GM23338 (cell line): ENCODE data around the gene THNSL1. TPM values are rescaled to one million over a fixed set of nuclear protein-coding genes. Genes with fewer than 3 reads are reported as not detected.

Source experiments
- ATAC-seq: fragments of 200-7000 bp; cut with Tn5 transposase; 3 replicates; pipeline ENCODE4 v1.9.1; 2020
- DNase-seq: peaks from one replicate; pipeline ENCODE4 v3.0.0-alpha.2; 2015; ENCODE audit warnings: low spot score
- H2AFZ ChIP-seq: fragments of 200-600 bp; sonication (generic); 2 replicates; pipeline ENCODE4 v1.8.0; 2016; ENCODE audit warnings: antibody characterized with exemption, mild to moderate bottlenecking, moderate library complexity
- H3F3A ChIP-seq: fragments of 200-600 bp; sonication (generic); replicated peaks from 2 replicates; pipeline ENCODE4 v1.8.0; 2017; ENCODE audit warnings: antibody characterized with exemption, mixed run types, low read depth
- H3K27ac ChIP-seq: fragments of 200-600 bp; sonication (generic); 2 replicates; pipeline ENCODE4 v1.6.1; 2016; ENCODE audit warnings: low read depth
- H3K27me3 ChIP-seq: fragments of 200-600 bp; sonication (generic); 2 replicates; pipeline ENCODE4 v1.8.0; 2016; ENCODE audit warnings: mild to moderate bottlenecking, mixed run types, moderate library complexity; ENCODE audit not compliant: insufficient read depth
- H3K36me3 ChIP-seq: fragments of 200-600 bp; sonication (generic); 2 replicates; pipeline ENCODE4 v1.8.0; 2016; ENCODE audit warnings: mild to moderate bottlenecking; ENCODE audit not compliant: insufficient read depth
- H3K4me1 ChIP-seq: fragments of 200-600 bp; sonication (generic); 2 replicates; pipeline ENCODE4 v1.8.0; 2016; ENCODE audit warnings: mild to moderate bottlenecking, moderate library complexity; ENCODE audit not compliant: insufficient read depth
- H3K4me2 ChIP-seq: fragments of 200-600 bp; sonication (generic); 2 replicates; pipeline ENCODE4 v1.7.1; 2017; ENCODE audit warnings: mixed run types
- H3K4me3 ChIP-seq: fragments of 200-600 bp; sonication (generic); 2 replicates; pipeline ENCODE4 v1.6.1; 2016; ENCODE audit warnings: mixed run types
- H3K79me2 ChIP-seq: fragments of 200-600 bp; sonication (generic); replicated peaks from 2 replicates; pipeline ENCODE4 v1.8.0; 2017; ENCODE audit warnings: mild to moderate bottlenecking; ENCODE audit not compliant: insufficient read depth
- H3K9me2 ChIP-seq: fragments of 200-600 bp; sonication (generic); 2 replicates; pipeline ENCODE4 v1.8.0; 2017; ENCODE audit not compliant: insufficient read depth
- H4K20me1 ChIP-seq: fragments of 200-600 bp; sonication (generic); replicated peaks from 2 replicates; pipeline ENCODE4 v1.8.0; 2017; ENCODE audit warnings: mild to moderate bottlenecking; ENCODE audit not compliant: insufficient read depth
- H3K27ac Mint-ChIP-seq: 2 replicates; pipeline ENCODE4 v1.8.0; 2020; ENCODE audit warnings: inconsistent platforms, mild to moderate bottlenecking, moderate library complexity, mixed read lengths
- H3K27me3 Mint-ChIP-seq: 3 replicates; pipeline ENCODE4 v1.8.0; 2022; ENCODE audit warnings: low read depth, mild to moderate bottlenecking, moderate library complexity, mixed read lengths, inconsistent platforms; ENCODE audit not compliant: insufficient read depth, poor library complexity
- H3K36me3 Mint-ChIP-seq: 3 replicates; pipeline ENCODE4 v1.8.0; 2021; ENCODE audit warnings: low read depth, mild to moderate bottlenecking, inconsistent platforms, moderate library complexity, mixed read lengths
- H3K4me1 Mint-ChIP-seq: 3 replicates; pipeline ENCODE4 v1.8.0; 2020; ENCODE audit warnings: mild to moderate bottlenecking, inconsistent platforms, mixed read lengths
- H3K4me3 Mint-ChIP-seq: 3 replicates; pipeline ENCODE4 v1.8.0; 2021; ENCODE audit warnings: moderate library complexity, mild to moderate bottlenecking, inconsistent platforms, mixed read lengths
- H3K9me3 Mint-ChIP-seq: 3 replicates; pipeline ENCODE4 v1.8.0; 2020; ENCODE audit warnings: moderate library complexity, mild to moderate bottlenecking, inconsistent platforms, mixed read lengths
- CREB1 ChIP-seq: fragments of 250-450 bp; sonication (Bioruptor Pico); IDR thresholded peaks from 2 replicates; pipeline ENCODE4 v1.5.0; 2020; ENCODE audit warnings: low read depth, mild to moderate bottlenecking, moderate library complexity
- EZH2 ChIP-seq: fragments of 200-600 bp; sonication (generic); IDR thresholded peaks from one replicate; pipeline ENCODE4 v1.8.0; 2017; ENCODE audit warnings: antibody characterized with exemption, mild to moderate bottlenecking, low read depth; ENCODE audit not compliant: unreplicated experiment
- EZH2phosphoT487 ChIP-seq: fragments of 200-600 bp; sonication (generic); IDR thresholded peaks from one replicate; pipeline ENCODE4 v1.8.1; 2018; ENCODE audit warnings: antibody characterized with exemption; ENCODE audit not compliant: unreplicated experiment
- JUNB ChIP-seq: IDR thresholded peaks from one replicate; pipeline ENCODE4 v1.6.1; 2016; ENCODE audit warnings: antibody characterized with exemption; ENCODE audit not compliant: unreplicated experiment
- POLR2AphosphoS5 ChIP-seq: IDR thresholded peaks from 2 replicates; pipeline ENCODE4 v1.6.1; 2016; ENCODE audit warnings: antibody characterized with exemption, low read depth
- STAT1 ChIP-seq: IDR thresholded peaks from one replicate; pipeline ENCODE4 v1.6.1; 2016; ENCODE audit warnings: antibody characterized with exemption; ENCODE audit not compliant: unreplicated experiment
- ZNF114 ChIP-seq: fragments of 250-450 bp; sonication (Bioruptor Pico); IDR thresholded peaks from 2 replicates; pipeline ENCODE4 v1.5.0; 2020; ENCODE audit warnings: mild to moderate bottlenecking, moderate library complexity
- ZNF331 ChIP-seq: fragments of 250-450 bp; sonication (Bioruptor Pico); IDR thresholded peaks from 2 replicates; pipeline ENCODE4 v1.5.0; 2020; ENCODE audit warnings: low read depth, mild to moderate bottlenecking, moderate library complexity
- polyA plus RNA-seq: library from polyadenylated mRNA; unstranded; fragments of >200 nt; fragmentation: Nextera tagmentation; extraction: Ambion mirVana; gene quantifications from 2 replicates; pipeline ENCODE4 v1.2.1, GENCODE V29; 2016
- total RNA-seq: library from RNA; depleted of rRNA; stranded (reverse); fragments of >200 nt; shearing (Covaris generic); gene quantifications from 2 replicates; pipeline ENCODE4 v1.2.3, GENCODE V29; 2014
- TF ChIP-seq, protein P1 (sequence below): fragments of 250-450 bp; sonication (Bioruptor Pico); IDR thresholded peaks from 2 replicates; pipeline ENCODE4 v1.5.0; 2020; ENCODE audit warnings: mild to moderate bottlenecking, moderate library complexity
- TF ChIP-seq, protein P2 (sequence below): IDR thresholded peaks from 2 replicates; pipeline ENCODE4 v1.6.1; 2016; ENCODE audit warnings: antibody characterized with exemption
- TF ChIP-seq, protein P3 (sequence below): IDR thresholded peaks from one replicate; pipeline ENCODE4 v1.6.1; 2018; ENCODE audit warnings: antibody characterized with exemption; ENCODE audit not compliant: unreplicated experiment
- TF ChIP-seq, protein P4 (sequence below), 2 experiments: fragments of 200-600 bp in 1 of 2; sonication (generic) in 1 of 2; conservative IDR thresholded peaks; 2 replicates each; pipeline versions ENCODE4 v1.5.1 to v1.6.1; 2016 to 2017; ENCODE audit warnings: antibody characterized with exemption in 2 of 2, low read depth in 2 of 2, mild to moderate bottlenecking in 2 of 2, moderate library complexity in 1 of 2

THNSL1 gene
- total and polyA plus RNA-seq, 2 experiments from 2014 or later = 2.6 to 5.8 TPM

DNA sequence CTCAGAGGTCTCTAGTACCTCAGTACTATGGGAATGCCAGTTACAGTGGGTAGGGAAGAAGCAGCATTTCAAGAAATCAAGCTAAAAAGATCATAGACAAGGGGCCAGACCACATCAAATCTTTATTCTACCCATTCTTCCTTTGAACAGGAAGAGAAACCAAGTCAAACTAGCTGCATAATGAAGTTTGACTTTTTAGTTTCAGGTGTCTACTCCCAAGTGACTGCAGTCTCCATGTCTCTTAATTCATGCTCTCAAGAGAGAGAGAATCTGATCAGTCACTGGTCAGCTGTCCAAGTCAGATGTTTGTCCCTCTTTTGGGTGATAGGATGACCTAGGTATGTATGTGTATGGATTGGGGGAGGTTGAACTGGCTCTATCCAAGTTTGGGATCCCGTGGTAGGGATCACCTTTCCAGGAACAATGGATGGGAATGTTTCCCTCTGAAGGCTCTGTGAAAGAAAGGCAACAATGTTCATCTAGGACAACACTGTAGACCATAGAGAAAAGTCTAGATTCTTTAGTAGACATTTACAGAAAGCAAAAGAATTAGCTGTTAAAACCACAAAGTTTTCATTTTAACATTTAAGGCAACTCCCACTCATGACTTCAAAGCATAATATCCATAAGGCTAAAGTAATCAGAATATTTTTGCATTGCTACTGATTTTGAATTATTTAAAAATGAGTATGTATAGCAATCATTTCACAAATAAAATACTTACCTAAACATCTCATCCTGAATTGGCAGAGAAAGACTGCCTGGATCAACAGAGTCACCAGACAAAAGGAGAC is 33.9 kb upstream of the THNSL1 start (continued):
- TF ChIP-seq, protein P1, sequence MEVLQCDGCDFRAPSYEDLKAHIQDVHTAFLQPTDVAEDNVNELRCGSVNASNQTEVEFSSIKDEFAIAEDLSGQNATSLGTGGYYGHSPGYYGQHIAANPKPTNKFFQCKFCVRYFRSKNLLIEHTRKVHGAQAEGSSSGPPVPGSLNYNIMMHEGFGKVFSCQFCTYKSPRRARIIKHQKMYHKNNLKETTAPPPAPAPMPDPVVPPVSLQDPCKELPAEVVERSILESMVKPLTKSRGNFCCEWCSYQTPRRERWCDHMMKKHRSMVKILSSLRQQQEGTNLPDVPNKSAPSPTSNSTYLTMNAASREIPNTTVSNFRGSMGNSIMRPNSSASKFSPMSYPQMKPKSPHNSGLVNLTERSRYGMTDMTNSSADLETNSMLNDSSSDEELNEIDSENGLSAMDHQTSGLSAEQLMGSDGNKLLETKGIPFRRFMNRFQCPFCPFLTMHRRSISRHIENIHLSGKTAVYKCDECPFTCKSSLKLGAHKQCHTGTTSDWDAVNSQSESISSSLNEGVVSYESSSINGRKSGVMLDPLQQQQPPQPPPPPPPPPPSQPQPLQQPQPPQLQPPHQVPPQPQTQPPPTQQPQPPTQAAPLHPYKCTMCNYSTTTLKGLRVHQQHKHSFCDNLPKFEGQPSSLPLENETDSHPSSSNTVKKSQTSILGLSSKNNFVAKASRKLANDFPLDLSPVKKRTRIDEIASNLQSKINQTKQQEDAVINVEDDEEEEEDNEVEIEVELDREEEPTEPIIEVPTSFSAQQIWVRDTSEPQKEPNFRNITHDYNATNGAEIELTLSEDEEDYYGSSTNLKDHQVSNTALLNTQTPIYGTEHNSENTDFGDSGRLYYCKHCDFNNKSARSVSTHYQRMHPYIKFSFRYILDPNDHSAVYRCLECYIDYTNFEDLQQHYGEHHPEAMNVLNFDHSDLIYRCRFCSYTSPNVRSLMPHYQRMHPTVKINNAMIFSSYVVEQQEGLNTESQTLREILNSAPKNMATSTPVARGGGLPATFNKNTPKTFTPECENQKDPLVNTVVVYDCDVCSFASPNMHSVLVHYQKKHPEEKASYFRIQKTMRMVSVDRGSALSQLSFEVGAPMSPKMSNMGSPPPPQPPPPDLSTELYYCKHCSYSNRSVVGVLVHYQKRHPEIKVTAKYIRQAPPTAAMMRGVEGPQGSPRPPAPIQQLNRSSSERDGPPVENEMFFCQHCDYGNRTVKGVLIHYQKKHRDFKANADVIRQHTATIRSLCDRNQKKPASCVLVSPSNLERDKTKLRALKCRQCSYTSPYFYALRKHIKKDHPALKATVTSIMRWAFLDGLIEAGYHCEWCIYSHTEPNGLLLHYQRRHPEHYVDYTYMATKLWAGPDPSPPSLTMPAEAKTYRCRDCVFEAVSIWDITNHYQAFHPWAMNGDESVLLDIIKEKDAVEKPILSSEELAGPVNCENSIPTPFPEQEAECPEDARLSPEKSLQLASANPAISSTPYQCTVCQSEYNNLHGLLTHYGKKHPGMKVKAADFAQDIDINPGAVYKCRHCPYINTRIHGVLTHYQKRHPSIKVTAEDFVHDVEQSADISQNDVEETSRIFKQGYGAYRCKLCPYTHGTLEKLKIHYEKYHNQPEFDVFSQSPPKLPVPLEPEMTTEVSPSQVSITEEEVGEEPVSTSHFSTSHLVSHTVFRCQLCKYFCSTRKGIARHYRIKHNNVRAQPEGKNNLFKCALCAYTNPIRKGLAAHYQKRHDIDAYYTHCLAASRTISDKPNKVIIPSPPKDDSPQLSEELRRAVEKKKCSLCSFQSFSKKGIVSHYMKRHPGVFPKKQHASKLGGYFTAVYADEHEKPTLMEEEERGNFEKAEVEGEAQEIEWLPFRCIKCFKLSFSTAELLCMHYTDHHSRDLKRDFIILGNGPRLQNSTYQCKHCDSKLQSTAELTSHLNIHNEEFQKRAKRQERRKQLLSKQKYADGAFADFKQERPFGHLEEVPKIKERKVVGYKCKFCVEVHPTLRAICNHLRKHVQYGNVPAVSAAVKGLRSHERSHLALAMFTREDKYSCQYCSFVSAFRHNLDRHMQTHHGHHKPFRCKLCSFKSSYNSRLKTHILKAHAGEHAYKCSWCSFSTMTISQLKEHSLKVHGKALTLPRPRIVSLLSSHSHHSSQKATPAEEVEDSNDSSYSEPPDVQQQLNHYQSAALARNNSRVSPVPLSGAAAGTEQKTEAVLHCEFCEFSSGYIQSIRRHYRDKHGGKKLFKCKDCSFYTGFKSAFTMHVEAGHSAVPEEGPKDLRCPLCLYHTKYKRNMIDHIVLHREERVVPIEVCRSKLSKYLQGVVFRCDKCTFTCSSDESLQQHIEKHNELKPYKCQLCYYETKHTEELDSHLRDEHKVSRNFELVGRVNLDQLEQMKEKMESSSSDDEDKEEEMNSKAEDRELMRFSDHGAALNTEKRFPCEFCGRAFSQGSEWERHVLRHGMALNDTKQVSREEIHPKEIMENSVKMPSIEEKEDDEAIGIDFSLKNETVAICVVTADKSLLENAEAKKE (CRISPR knock-in tag) = no peak
- no peak for TF ChIP-seq JUNB

DNA sequence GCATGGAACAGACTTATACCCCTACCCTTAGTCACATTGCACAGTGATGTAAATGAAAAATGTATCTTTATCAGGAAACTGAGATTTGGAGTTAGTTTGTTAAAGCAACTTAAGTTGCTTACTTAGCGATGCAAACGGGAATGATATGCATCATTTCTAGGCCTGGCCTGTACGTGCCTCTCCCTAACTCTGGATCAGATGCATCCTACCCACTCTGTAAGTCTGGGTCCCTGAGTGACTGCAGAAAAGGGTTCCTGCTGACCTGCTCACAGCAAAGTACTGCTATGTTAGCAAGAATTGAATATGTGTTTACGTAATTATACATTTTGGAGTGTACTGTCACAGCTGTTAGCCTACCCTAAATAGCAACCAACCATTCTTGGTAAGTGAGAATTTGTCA is 33.3 kb upstream of the THNSL1 start:
- H3K9me2 ChIP-seq = peaks cover 8% of the 10 kb centered on the region; the same call in 1 of the 2 replicates
- H3K4me1 ChIP-seq = no peaks in the 10 kb centered on the region
- DNase-seq (no peak), ATAC-seq (no peak)
- H3K36me3 Mint-ChIP-seq = no peaks in the 10 kb centered on the region
- H4K20me1 ChIP-seq = no peaks in the 10 kb centered on the region
- no peaks in the 10 kb centered on the region for H3K79me2 ChIP-seq
- no peak overlapping the region for H3K27ac Mint-ChIP-seq
- H2AFZ ChIP-seq = no peak overlapping the region
- peaks cover 3% of the 10 kb centered on the region; the same call in 2 of the 3 replicates for H3K4me1 Mint-ChIP-seq
- peaks cover 2% of the 10 kb centered on the region for H3K27me3 Mint-ChIP-seq
- no peak overlapping the region for H3K4me2 ChIP-seq
- no peaks in the 10 kb centered on the region for H3K36me3 ChIP-seq
- no peaks in the 10 kb centered on the region; the same call in 2 of the 3 replicates for H3K9me3 Mint-ChIP-seq
- H3K4me3 Mint-ChIP-seq = no peak overlapping the region
- H3K27ac ChIP-seq = no peak overlapping the region
- H3F3A ChIP-seq = no peaks in the 10 kb centered on the region
- H3K27me3 ChIP-seq = no peaks in the 10 kb centered on the region
- no peak overlapping the region for H3K4me3 ChIP-seq
- TF ChIP-seq ZNF331 (no peak), EZH2phosphoT487 (no peak), ZNF114 (CRISPR knock-in tag) (no peak), POLR2AphosphoS5 (no peak), JUNB (no peak), EZH2 (no peak), STAT1 (no peak), CREB1 (CRISPR knock-in tag) (no peak)
- TF ChIP-seq, protein P2, sequence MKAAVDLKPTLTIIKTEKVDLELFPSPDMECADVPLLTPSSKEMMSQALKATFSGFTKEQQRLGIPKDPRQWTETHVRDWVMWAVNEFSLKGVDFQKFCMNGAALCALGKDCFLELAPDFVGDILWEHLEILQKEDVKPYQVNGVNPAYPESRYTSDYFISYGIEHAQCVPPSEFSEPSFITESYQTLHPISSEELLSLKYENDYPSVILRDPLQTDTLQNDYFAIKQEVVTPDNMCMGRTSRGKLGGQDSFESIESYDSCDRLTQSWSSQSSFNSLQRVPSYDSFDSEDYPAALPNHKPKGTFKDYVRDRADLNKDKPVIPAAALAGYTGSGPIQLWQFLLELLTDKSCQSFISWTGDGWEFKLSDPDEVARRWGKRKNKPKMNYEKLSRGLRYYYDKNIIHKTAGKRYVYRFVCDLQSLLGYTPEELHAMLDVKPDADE = no peak
- TF ChIP-seq, protein P3, sequence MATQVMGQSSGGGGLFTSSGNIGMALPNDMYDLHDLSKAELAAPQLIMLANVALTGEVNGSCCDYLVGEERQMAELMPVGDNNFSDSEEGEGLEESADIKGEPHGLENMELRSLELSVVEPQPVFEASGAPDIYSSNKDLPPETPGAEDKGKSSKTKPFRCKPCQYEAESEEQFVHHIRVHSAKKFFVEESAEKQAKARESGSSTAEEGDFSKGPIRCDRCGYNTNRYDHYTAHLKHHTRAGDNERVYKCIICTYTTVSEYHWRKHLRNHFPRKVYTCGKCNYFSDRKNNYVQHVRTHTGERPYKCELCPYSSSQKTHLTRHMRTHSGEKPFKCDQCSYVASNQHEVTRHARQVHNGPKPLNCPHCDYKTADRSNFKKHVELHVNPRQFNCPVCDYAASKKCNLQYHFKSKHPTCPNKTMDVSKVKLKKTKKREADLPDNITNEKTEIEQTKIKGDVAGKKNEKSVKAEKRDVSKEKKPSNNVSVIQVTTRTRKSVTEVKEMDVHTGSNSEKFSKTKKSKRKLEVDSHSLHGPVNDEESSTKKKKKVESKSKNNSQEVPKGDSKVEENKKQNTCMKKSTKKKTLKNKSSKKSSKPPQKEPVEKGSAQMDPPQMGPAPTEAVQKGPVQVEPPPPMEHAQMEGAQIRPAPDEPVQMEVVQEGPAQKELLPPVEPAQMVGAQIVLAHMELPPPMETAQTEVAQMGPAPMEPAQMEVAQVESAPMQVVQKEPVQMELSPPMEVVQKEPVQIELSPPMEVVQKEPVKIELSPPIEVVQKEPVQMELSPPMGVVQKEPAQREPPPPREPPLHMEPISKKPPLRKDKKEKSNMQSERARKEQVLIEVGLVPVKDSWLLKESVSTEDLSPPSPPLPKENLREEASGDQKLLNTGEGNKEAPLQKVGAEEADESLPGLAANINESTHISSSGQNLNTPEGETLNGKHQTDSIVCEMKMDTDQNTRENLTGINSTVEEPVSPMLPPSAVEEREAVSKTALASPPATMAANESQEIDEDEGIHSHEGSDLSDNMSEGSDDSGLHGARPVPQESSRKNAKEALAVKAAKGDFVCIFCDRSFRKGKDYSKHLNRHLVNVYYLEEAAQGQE = no peak
- TF ChIP-seq, protein P4, sequence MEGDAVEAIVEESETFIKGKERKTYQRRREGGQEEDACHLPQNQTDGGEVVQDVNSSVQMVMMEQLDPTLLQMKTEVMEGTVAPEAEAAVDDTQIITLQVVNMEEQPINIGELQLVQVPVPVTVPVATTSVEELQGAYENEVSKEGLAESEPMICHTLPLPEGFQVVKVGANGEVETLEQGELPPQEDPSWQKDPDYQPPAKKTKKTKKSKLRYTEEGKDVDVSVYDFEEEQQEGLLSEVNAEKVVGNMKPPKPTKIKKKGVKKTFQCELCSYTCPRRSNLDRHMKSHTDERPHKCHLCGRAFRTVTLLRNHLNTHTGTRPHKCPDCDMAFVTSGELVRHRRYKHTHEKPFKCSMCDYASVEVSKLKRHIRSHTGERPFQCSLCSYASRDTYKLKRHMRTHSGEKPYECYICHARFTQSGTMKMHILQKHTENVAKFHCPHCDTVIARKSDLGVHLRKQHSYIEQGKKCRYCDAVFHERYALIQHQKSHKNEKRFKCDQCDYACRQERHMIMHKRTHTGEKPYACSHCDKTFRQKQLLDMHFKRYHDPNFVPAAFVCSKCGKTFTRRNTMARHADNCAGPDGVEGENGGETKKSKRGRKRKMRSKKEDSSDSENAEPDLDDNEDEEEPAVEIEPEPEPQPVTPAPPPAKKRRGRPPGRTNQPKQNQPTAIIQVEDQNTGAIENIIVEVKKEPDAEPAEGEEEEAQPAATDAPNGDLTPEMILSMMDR (conservative IDR thresholded peaks at IDR 0.05; ENCODE audit: low read depth in 2 of 2) = no peak
